Thyroid gland (tissue), 4 donors: ENCODE data around the gene ZNF598. TPM values are rescaled to one million over a fixed set of nuclear protein-coding genes. Genes with fewer than 3 reads are reported as not detected.

Experiments
- DNase-seq, 2 donors: peaks; one replicate each; pipeline ENCODE4 v3.0.0-alpha.2; 2019
- H3K27ac ChIP-seq, 3 donors: fragments of 200-600 bp; sonication (generic); 1 replicate in 2 of 3; 2 replicates in 1 of 3; pipeline ENCODE4 v1.5.1; 2016 to 2019; ENCODE audit warnings: mild to moderate bottlenecking in 1 of 3, moderate library complexity in 1 of 3
- H3K27me3 ChIP-seq: fragments of 200-600 bp; sonication (generic); one replicate; pipeline ENCODE4 v1.5.1; 2019
- H3K36me3 ChIP-seq, 2 donors: fragments of 200-600 bp; sonication (generic); one replicate each; pipeline ENCODE4 v1.5.1; 2016 to 2019
- H3K4me1 ChIP-seq, 2 donors: fragments of 200-600 bp; sonication (generic); one replicate each; pipeline ENCODE4 v1.5.1; 2017 to 2019
- H3K4me3 ChIP-seq, 3 donors: fragments of 200-600 bp; sonication (generic); replicated peaks in 1 of 3; 1 replicate in 2 of 3; 2 replicates in 1 of 3; pipeline ENCODE4 v1.5.1; 2016; ENCODE audit warnings: mild to moderate bottlenecking in 1 of 3
- H3K9me3 ChIP-seq: fragments of 200-600 bp; sonication (generic); one replicate; pipeline ENCODE4 v1.5.1; 2017
- POLR2A ChIP-seq, 2 donors: fragments of 450-650 bp; IDR thresholded peaks; one replicate each; pipeline ENCODE4 v1.6.1; 2017; ENCODE audit warnings: antibody characterized with exemption in 2 of 2, mild to moderate bottlenecking in 2 of 2, moderate library complexity in 1 of 2
- WGBS, 2 donors: methylation state at CpG; one replicate each; pipeline ENCODE4 v1.1.5; 2017; 5-methylcytosine and 5-hydroxymethylcytosine counted together
- intact Hi-C: fragments of 100-400 bp; cut with DNase I; formaldehyde crosslinking; loops from one replicate; pipeline ENCODE4 v1.15.1; 2023
- total RNA-seq, 4 donors: library from RNA; depleted of rRNA; stranded (reverse); fragments of >200 nt; gene quantifications; one replicate each; pipeline ENCODE4 v1.2.3, GENCODE V29; 2016
- TF ChIP-seq, protein P1 (sequence below), 6 experiments: fragments of 200-600 bp in 3 of 6; fragments of 450-650 bp in 3 of 6; sonication (generic) in 3 of 6; IDR thresholded peaks; one replicate each; pipeline ENCODE4 v1.5.1; 2016 to 2019; ENCODE audit warnings: antibody characterized with exemption in 6 of 6, mild to moderate bottlenecking in 2 of 6, inconsistent platforms in 1 of 6, moderate library complexity in 1 of 6

ZNF598 gene
- total RNA-seq, 4 donors from 2014 or later, result 19.0 to 38.4 (median 27.4) TPM

DNA sequence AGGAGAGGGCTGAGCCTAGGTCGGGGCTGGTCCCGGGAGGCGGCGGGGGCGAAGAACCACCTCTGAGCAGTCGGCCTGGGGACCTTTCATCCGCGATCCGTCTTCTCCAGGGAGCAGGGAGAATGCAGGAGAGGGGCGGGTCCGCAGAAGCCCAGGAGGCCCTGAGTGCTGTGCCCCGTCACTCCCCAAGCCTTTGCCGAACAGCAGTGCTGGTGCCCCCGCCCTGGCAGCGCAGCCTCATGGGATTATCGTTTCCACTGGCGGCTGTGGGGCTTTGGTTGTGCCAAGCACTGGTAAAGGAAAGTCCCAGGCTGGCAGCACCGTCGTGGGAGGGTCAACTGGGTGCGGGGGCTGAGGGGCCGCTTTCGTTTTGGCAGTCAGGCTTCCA lies 37.1 kb downstream of the ZNF598 start:
- WGBS, 2 donors, result 0 to 7% methylated on average over 21 to 22 of the region's 22 CpGs
- peak overlapping the region; percentile 75 to 98 (median 95) for H3K4me3 ChIP-seq
- H3K27ac ChIP-seq, result peak overlapping the region in 1 of 3 donors; percentile 59
- DNase-seq, result no peak
- peaks cover 12 to 20% of the 10 kb centered on the region in 2 donors for H3K4me1 ChIP-seq
- no peaks in the 10 kb centered on the region for H3K27me3 ChIP-seq
- H3K36me3 ChIP-seq, result peaks cover 32 to 36% of the 10 kb centered on the region in 2 donors
- TF ChIP-seq, protein P1, sequence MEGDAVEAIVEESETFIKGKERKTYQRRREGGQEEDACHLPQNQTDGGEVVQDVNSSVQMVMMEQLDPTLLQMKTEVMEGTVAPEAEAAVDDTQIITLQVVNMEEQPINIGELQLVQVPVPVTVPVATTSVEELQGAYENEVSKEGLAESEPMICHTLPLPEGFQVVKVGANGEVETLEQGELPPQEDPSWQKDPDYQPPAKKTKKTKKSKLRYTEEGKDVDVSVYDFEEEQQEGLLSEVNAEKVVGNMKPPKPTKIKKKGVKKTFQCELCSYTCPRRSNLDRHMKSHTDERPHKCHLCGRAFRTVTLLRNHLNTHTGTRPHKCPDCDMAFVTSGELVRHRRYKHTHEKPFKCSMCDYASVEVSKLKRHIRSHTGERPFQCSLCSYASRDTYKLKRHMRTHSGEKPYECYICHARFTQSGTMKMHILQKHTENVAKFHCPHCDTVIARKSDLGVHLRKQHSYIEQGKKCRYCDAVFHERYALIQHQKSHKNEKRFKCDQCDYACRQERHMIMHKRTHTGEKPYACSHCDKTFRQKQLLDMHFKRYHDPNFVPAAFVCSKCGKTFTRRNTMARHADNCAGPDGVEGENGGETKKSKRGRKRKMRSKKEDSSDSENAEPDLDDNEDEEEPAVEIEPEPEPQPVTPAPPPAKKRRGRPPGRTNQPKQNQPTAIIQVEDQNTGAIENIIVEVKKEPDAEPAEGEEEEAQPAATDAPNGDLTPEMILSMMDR (IDR thresholded peaks at IDR 0.05), result no peak
- TF ChIP-seq POLR2A (IDR thresholded peaks at IDR 0.05), result no peak
- intact Hi-C loops, result no loop called here
- no peaks in the 10 kb centered on the region for H3K9me3 ChIP-seq

DNA sequence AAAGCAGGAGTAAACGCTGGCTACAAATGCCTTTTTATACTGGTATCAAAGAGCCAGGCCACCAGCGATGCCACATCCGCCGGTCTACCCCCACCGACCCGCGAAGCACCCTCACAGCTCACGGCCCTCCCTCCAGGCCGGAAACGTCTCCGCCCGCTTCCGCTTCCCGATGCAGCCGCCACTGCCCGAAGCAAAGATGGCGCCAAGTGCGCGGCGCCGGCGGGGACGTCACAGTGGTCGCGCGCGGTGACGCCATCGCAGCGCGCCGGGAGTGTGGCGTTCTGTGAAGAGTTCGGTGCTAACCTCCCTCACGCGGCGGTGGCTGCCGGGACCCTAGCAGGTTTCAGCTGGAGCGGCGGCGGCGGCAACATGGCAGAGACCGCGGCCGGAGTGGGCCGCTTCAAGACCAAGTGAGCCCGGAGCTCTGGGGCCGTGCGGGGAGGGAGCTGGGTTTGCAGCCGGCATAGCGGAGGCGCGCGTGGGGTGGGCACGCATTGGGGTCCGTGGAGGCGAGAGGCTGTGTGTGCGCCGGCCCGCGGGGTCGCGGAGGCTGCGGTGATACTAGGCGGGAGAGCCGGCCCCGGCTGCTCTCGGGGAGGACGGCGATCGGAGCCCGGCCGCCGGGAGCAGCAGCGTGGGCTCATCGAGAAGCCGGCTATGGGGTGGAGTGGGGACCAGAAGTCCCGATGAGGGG lies 37.7 kb downstream of the ZNF598 start, which contains the start of gene TBL3:
TSS of gene TBL3 (plus strand) at position 258 of the 694 bp plus-strand sequence. CDS start at position 370, 112 bp downstream.
- Histone ChIP-seq H3K4me3 (peak within 1 kb of the TSS; percentile 75 to 98 (median 95)), H3K36me3 (peaks cover 26 to 30% of the 10 kb centered on the region in 2 donors), H3K4me1 (peaks cover 12 to 20% of the 10 kb centered on the region in 2 donors), H3K27ac (peak within 1 kb of the TSS; percentile 37 to 84 (median 72)), H3K27me3 (no peaks in the 10 kb centered on the region), H3K9me3 (no peaks in the 10 kb centered on the region)
- TF ChIP-seq, protein P1 (IDR thresholded peaks at IDR 0.05), result peak in 1 of 6 experiments; percentile 29
- TF ChIP-seq POLR2A (IDR thresholded peaks at IDR 0.05), result peak; percentile 53 to 90
- 1 to 2% methylated on average over 10 to 63 of the region's 78 CpGs for WGBS, 2 donors
- intact Hi-C loops, result no loop called here
- DNase-seq, result peak; percentile 92 to 93

DNA sequence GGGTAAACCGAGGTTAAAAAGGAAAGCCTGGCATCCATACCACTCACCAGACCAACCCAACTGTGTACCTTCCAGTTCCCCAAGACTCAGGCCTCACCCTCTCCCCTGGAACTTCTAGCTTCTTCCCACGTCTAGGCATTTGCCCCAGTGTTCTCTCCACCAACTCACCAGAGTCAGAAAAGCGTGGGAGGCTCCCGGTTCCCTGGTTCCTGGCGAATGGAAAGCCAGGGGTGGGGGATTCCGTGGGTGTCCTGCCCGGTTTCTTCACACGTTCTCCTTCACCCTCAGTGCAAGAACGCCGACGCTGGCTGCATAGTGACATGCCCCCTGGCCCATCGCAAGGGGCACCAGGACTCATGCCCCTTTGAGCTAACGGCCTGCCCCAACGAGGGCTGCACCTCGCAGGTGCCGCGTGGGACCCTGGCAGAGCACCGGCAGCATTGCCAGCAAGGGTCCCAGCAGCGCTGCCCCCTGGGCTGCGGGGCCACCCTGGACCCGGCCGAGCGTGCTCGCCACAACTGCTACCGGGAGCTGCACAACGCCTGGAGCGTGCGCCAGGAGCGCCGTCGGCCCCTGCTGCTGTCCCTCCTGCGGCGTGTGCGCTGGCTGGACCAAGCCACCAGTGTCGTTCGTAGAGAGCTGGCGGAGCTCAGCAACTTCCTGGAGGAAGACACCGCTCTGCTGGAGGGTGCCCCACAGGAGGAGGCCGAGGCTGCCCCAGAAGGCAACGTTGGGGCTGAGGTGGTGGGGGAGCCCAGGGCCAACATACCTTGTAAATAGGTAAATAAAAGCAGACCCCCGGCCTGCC lies 41.3 kb downstream of the ZNF598 start:
- intact Hi-C loops, result no loop called here
- Histone ChIP-seq H3K4me1 (peaks cover 28 to 34% of the 10 kb centered on the region in 2 donors), H3K27ac (no peak overlapping the region), H3K9me3 (no peaks in the 10 kb centered on the region), H3K27me3 (no peaks in the 10 kb centered on the region), H3K36me3 (no peaks in the 10 kb centered on the region), H3K4me3 (no peak overlapping the region)
- WGBS, 2 donors, result 84 to 89% methylated on average over 13 to 36 of the region's 41 CpGs
- DNase-seq, result no peak
- TF ChIP-seq, protein P1 (IDR thresholded peaks at IDR 0.05), result no peak
- TF ChIP-seq POLR2A (IDR thresholded peaks at IDR 0.05), result no peak

DNA sequence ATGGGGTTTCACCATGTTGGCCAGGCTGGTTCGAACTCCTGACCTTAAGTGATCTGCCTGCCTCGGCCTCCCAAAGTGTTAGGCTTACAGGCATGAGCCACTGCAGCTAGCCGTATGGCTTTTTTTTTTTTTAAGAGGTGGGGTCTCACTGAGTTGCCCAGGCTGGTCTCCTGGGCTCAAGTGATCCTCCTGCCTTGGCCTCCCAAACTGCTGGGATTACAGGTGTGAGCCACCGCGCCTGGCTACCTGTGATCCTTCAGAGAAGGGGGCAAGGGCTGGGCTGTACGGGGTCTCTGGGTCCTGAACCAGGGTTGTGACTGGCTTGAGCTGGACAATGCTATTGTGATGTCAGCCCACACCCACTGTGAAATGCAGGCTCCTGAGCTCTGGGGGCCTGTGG lies 43.2 kb downstream of the ZNF598 start, which contains the start of gene RNF151:
TSS of gene RNF151 (plus strand) at position 397 of the 400 bp plus-strand sequence. CDS start 26 bp downstream, outside the sequence.
- DNase-seq, result no peak
- Histone ChIP-seq H3K27me3 (no peaks in the 10 kb centered on the region), H3K27ac (peak within 1 kb of the TSS in 1 of 3 donors; percentile 93), H3K9me3 (no peaks in the 10 kb centered on the region), H3K4me3 (peak within 1 kb of the TSS in 2 of 3 donors; percentile 80 to 84), H3K36me3 (peaks cover 4 to 15% of the 10 kb centered on the region in 2 donors), H3K4me1 (peaks cover 23 to 29% of the 10 kb centered on the region in 2 donors)
- TF ChIP-seq, protein P1 (IDR thresholded peaks at IDR 0.05), result no peak
- no peak for TF ChIP-seq POLR2A (IDR thresholded peaks at IDR 0.05)
- intact Hi-C loops, result no loop called here
- 86 to 96% methylated on average over 6 of the region's 6 CpGs for WGBS, 2 donors
